ENCODE data around the gene NTMT2.

DNA sequence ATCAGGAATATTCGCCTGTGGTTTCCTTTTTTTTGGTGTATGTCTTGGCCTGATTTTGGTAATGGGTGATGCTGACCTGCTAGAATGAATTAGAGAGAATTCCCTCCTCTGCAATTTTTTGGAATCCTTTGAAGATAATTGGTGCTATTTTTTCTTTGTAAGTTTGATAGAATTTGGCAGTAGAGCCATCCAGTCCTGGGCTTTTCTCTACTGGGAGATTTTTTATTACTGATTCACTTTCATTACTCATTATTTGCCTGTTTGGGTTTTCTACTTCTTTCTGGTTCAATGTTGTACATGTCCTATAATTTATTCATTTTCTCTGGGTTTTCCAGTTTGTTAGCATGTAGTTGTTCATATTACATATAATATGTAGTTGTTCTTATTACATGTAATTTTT, 48.7 kb downstream of the NTMT2 start:
- TF ChIP-seq, protein P1, sequence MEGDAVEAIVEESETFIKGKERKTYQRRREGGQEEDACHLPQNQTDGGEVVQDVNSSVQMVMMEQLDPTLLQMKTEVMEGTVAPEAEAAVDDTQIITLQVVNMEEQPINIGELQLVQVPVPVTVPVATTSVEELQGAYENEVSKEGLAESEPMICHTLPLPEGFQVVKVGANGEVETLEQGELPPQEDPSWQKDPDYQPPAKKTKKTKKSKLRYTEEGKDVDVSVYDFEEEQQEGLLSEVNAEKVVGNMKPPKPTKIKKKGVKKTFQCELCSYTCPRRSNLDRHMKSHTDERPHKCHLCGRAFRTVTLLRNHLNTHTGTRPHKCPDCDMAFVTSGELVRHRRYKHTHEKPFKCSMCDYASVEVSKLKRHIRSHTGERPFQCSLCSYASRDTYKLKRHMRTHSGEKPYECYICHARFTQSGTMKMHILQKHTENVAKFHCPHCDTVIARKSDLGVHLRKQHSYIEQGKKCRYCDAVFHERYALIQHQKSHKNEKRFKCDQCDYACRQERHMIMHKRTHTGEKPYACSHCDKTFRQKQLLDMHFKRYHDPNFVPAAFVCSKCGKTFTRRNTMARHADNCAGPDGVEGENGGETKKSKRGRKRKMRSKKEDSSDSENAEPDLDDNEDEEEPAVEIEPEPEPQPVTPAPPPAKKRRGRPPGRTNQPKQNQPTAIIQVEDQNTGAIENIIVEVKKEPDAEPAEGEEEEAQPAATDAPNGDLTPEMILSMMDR (IDR thresholded peaks at IDR 0.05): no peak
- TF ChIP-seq POLR2AphosphoS5 (IDR thresholded peaks at IDR 0.05): no peak
